T47D (cell line): Measurements from ENCODE around the gene PSAP.
A peak's percentile ranks its signal among the peaks of the same experiment; 100 is the strongest.

Experiments used
- DNase-seq, 2 experiments: peaks; one replicate each; pipeline versions ENCODE4 v3.0.0 to v3.0.0-alpha.2; 2011 to 2012; ENCODE audit warnings: low read depth in 1 of 2, low spot score in 1 of 2
- JUND ChIP-seq: IDR thresholded peaks from 2 replicates; pipeline ENCODE4 v1.6.1; 2012; ENCODE audit warnings: low read depth
- in situ Hi-C: cut with HindIII; loops from 2 replicates; pipeline ENCODE4 v1.10.0; 2016; ENCODE audit warnings: low sequenced_read_pairs, low pct_unique_long_range_greater_than_20kb

PSAP gene

GRCh38 chr10:71847418-71847817, 3.6 kb downstream of the PSAP start:
- TF ChIP-seq JUND: no peak
- in situ Hi-C loops: no loop called here
- DNase-seq: no peak

- no peak for TF ChIP-seq JUND
- no peak for DNase-seq
- in situ Hi-C loops: no loop called here
These were observed 4.2 kb downstream of the PSAP start for GRCh38 chr10:71846816-71847215.

- DNase-seq: no peak
- no peak for TF ChIP-seq JUND
- in situ Hi-C loops: no loop called here
These were observed 5.3 kb downstream of the PSAP start for GRCh38 chr10:71845410-71846405.

- TF ChIP-seq JUND: no peak
- in situ Hi-C loops: no loop called here
- no peak for DNase-seq
These were observed 6.4 kb downstream of the PSAP start for GRCh38 chr10:71844695-71845094.

GRCh38 chr10:71844084-71844483, 7.0 kb downstream of the PSAP start:
- no peak for DNase-seq
- in situ Hi-C loops: no loop called here
- TF ChIP-seq JUND: no peak

- in situ Hi-C loops: no loop called here
- no peak for DNase-seq
- TF ChIP-seq JUND: no peak
These were observed 8.0 kb downstream of the PSAP start for GRCh38 chr10:71842856-71843686.

GRCh38 chr10:71842422-71842821, 8.6 kb downstream of the PSAP start:
- TF ChIP-seq JUND: no peak
- DNase-seq: no peak
- in situ Hi-C loops: no loop called here

GRCh38 chr10:71840958-71841335, 10.1 kb downstream of the PSAP start:
- in situ Hi-C loops: no loop called here
- DNase-seq: no peak

GRCh38 chr10:71840177-71840957, 10.7 kb downstream of the PSAP start:
- in situ Hi-C loops: no loop called here
- peak in 1 of 2 experiments; percentile 62 for DNase-seq

More at GRCh38 chr10:71840958-71841335, 10.1 kb downstream of the PSAP start:
- no peak for TF ChIP-seq JUND

GRCh38 chr10:71838264-71839211, 12.5 kb downstream of the PSAP start:
- in situ Hi-C loops: no loop called here
- DNase-seq: no peak
- no peak for TF ChIP-seq JUND

More at GRCh38 chr10:71840177-71840957, 10.7 kb downstream of the PSAP start:
- no peak for TF ChIP-seq JUND

GRCh38 chr10:71837098-71837827, 13.8 kb downstream of the PSAP start:
- TF ChIP-seq JUND: no peak
- DNase-seq: peak in 1 of 2 experiments; percentile 18
- in situ Hi-C loops: no loop called here
